SKM-1 (cell line): Measurements from ENCODE around the gene IKBKE.

Experiments
- DNase-seq: peaks from one replicate; lab custom pipeline; 2025; ENCODE audit not compliant: unreplicated experiment; lab: John Stamatoyannopoulos, UW

IKBKE gene

GRCh38 chr1:206469933-206470691 lies at the start of gene IKBKE:
Gene IKBKE (plus strand): TSS chr1:206470476. CDS start chr1:206473228, 2,752 bp downstream.
- DNase-seq: peak; percentile 99

GRCh38 chr1:206421616-206422340 lies 48.5 kb upstream of the IKBKE start:
- no peak for DNase-seq

GRCh38 chr1:206422525-206422924 lies 47.8 kb upstream of the IKBKE start:
- no peak for DNase-seq

GRCh38 chr1:206427291-206427690 lies 43.0 kb upstream of the IKBKE start:
- no peak for DNase-seq

GRCh38 chr1:206429421-206429820 lies 40.9 kb upstream of the IKBKE start:
- DNase-seq: no peak

DNA sequence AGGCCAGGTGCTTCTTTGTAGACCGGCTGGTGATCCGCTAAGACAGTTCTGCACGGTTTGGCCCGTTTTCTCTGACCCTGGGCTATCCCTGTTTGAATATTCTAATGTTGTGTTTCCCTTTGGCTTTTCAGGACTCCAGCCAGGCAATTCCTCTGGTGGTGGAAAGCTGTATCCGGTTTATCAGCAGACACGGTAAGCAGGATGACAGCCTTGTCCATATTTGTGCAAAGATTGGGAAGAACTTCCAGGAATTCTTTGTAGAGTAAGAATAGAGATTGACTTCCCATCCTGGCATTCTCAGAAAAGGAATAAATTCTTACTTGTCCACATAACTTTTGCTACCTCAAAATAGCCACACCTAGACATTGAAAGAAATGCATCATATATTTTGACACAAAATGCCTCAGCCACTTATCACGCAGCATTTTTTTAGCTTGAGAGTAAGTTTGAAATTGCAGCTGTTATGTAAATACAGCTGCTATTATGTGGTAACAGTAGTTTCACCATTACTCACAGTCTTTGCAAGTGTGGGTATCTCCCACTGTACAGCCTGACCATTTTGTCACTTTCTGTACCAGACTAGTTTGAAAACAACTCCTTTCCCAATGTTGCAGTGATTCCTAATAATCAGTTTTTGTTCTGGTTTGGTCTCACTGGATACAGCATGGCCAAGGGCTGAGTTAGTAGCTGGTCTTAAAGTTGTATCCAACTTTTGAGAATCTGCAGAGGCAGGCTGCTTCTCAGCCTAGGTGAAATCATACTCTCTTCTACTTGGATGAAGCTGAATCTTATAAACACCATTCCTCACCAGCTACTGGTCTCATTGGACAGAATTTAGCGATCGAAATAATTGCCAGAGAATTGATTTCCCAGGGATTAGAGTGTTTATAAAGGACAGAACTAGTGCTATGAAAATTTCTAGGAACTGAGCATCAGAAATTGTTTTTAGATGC lies 40.0 kb upstream of the IKBKE start:
- DNase-seq: no peak

- DNase-seq: no peak
Observed at GRCh38 chr1:206435445-206435844, 34.8 kb upstream of the IKBKE start.

GRCh38 chr1:206438554-206438953 lies 31.7 kb upstream of the IKBKE start:
- DNase-seq: no peak

- no peak for DNase-seq
Observed at GRCh38 chr1:206439205-206439604, 31.1 kb upstream of the IKBKE start.

GRCh38 chr1:206441336-206441967 lies 28.8 kb upstream of the IKBKE start:
- no peak for DNase-seq

DNA sequence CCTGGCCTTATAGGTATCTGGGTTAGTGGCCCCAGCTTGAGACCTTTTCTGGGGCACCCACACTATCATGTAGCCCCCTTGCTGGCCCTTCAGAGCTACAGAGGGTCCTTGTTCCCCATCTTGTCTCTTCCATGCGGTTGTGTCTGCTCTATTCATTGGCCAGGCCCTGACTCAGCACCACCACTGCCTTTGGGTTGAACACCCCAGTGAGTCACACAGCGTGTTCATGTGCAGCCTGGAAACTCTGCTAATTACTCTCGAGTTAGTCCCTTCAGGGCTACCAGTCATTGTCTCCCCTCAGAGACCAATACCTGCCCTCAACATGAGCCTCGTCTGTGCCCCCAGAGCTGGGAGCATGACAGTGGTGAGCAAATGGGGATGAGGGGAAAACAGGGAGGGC lies 28.2 kb upstream of the IKBKE start:
- no peak for DNase-seq

GRCh38 chr1:206445116-206445515 lies 25.2 kb upstream of the IKBKE start:
- no peak for DNase-seq

GRCh38 chr1:206445911-206446356 lies 24.3 kb upstream of the IKBKE start:
- no peak for DNase-seq

DNA sequence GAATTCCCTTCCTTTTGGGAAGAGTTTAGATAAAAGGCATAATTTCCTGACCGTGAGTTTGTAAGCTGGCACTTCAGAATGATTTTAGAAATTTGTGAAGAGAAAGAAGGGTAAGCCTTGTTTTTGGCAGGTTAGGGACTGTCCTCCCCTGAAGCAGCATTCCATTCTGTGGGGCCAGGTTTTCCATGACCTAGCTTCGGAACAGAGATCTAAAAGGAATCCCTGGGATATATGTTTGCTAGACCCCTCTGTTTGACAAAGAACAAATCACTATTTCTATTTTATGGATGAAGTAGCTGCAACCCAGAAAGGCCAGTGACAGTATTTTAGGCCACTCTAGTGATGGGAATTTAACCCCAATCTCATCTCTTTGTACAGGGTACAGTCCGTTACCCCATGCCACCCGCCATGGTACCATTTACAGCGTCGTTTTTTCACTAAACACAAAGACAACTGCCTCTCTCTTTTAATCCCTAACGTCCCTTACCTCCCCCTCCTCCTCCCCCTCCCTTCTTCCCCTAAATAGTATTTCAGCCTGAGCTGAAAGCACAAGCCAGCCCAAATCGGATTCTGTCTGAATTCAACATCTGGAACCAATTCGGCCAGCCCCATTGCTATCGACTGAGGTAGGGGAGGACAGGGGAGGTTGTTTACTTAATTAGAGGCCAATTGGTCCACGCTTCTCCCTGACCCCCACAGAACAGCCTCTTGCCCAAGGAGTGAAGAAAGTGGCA lies 23.4 kb upstream of the IKBKE start:
- DNase-seq: no peak

- no peak for DNase-seq
Observed at GRCh38 chr1:206447422-206447765, 22.9 kb upstream of the IKBKE start.

DNA sequence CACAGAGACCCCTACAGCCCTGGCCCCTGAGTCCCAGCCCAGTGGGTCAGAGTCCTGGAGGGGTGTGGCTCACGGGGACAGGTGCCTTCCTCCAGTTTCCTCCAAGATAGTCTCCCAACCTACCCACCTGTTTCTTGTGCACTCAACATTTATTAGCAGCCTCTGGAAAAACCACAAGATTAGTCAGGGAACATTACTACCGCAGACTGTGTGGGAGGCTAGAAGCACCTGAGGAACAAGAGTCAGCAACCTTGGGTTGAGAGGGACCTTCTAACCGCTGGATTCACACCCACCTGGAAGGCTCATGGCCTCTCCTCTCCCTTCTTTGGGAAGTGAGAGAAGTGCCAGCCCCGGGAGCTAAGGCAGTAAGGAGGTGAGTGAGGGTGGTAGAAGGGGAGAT lies 22.5 kb upstream of the IKBKE start:
- no peak for DNase-seq

DNA sequence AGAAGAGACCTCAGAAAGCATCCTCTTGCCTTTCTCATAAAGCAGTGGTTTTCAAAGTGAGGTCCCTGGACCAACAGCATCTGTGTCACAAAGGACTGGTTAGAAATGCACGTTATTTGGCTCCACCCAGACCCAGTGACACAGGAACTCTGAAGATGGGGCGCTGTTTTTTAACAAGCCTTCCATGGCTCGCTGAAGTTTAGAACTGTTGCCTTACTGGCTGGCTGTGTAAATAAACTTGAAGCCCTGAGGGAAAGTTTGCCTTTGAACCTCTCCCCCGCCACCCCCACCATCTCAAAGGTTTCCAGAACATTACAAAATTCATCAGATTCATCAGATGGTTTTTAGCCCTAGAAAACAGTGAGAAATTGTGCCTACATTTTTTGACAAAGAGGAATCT lies 21.8 kb upstream of the IKBKE start:
- DNase-seq: no peak

- DNase-seq: no peak
Observed at GRCh38 chr1:206449565-206449964, 20.7 kb upstream of the IKBKE start.

DNA sequence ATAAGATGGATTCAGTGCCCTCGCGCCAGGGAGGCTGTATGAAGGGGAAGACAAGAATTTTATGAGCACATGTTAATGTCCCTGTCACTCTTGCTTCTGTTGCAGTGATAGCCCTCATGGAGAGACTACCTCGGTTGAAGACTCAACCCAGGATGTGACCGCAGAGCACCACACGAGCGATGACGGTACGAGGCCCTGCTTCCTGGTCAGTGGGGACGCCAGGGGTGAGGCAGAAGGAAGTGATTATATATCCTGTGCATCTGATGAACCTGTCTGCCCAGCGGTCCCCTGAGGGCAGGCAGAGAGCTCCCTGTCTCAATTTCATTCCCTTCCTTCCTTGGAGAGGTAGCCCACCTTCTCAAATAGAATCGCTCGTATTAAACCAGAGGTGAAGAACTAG lies 20.0 kb upstream of the IKBKE start:
- no peak for DNase-seq

DNA sequence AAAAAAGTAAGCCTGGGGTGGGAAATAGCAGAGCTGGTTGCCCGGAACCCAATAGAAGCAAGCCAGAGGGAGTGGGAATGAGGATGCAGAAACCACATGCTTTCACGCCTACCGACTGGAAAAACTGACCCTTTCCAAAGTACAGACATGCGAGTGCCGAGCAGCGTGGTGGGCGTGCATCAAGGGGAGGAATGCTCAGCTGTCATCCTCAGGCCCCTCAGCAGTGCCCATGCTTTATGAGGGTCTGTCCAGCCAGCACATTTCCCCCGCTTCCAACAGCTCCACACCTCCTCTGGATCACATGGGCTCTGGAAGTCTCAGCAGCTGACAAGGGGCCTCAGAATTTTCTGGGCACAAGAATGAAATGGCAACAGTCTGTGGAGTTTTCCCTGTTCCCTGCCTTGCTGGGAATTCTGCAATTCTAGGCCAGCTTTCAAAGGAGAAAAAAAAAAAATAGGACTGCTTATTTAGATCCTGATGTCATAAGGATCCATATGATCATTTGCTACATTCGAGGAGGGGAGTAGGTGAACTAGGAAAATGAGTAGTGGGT lies 19.1 kb upstream of the IKBKE start:
- DNase-seq: no peak
